Panc1 (cell line): ENCODE measurements around the gene LGR4. TPM values are rescaled to one million over a fixed set of nuclear protein-coding genes. Genes with fewer than 3 reads are reported as not detected.

Experiments
- ATAC-seq: fragments of 200-7000 bp; cut with Tn5 transposase; 2 replicates; pipeline ENCODE4 v1.9.1; 2020; ENCODE audit warnings: mild to moderate bottlenecking, moderate library complexity
- BruUV-seq: library from RNA; stranded (reverse); fragments of 400-500 nt; replicated peaks from 2 replicates; lab custom pipeline; 2021; lab: Mats Ljungman, UMichigan
- CTCF ChIA-PET: fragments of 300-600 bp; sonication (Branson Sonifier 250); formaldehyde crosslinking; loops from one replicate; lab custom pipeline; 2022; ENCODE audit warnings: antibody characterized with exemption; lab: Charles Lee
- POLR2A ChIA-PET: fragments of 300-600 bp; sonication (Branson Sonifier 250); formaldehyde crosslinking; loops from one replicate; lab custom pipeline; 2022; ENCODE audit warnings: antibody characterized with exemption; lab: Charles Lee
- DNase-seq: peaks from one replicate; pipeline ENCODE4 v3.0.0-alpha.2; 2010; ENCODE audit warnings: low read depth, low spot score
- H3K27ac ChIP-seq: 2 replicates; pipeline ENCODE4 v1.5.1; 2011; ENCODE audit warnings: mild to moderate bottlenecking, low read length, inconsistent platforms
- H3K27me3 ChIP-seq: fragments of 200-500 bp; sonication (Bioruptor generic); 2 replicates; pipeline ENCODE4 v1.6.0; 2014; ENCODE audit warnings: low read length, inconsistent platforms; ENCODE audit not compliant: control insufficient read depth, insufficient read depth
- H3K36me3 ChIP-seq: fragments of 200-500 bp; sonication (Bioruptor generic); 2 replicates; pipeline ENCODE4 v1.5.1; 2014; ENCODE audit warnings: inconsistent platforms, mild to moderate bottlenecking, low read length, moderate library complexity; ENCODE audit not compliant: control insufficient read depth, insufficient read depth
- H3K4me1 ChIP-seq: 2 replicates; pipeline ENCODE4 v1.5.1; 2011; ENCODE audit warnings: inconsistent platforms, mild to moderate bottlenecking, low read length, moderate library complexity; ENCODE audit not compliant: control insufficient read depth, insufficient read depth
- H3K4me3 ChIP-seq, 2 experiments: 2 replicates each; pipeline ENCODE4 v1.5.1; 2011 to 2012; ENCODE audit warnings: low read depth in 2 of 2, low read length in 2 of 2, mild to moderate bottlenecking in 2 of 2, inconsistent platforms in 1 of 2, moderate library complexity in 1 of 2
- H3K9me3 ChIP-seq: fragments of 200-500 bp; sonication (Bioruptor generic); 2 replicates; pipeline ENCODE4 v1.5.1; 2014; ENCODE audit warnings: low read depth, mild to moderate bottlenecking, inconsistent platforms, low read length, moderate library complexity; ENCODE audit not compliant: control insufficient read depth, insufficient read depth
- POLR2AphosphoS5 ChIP-seq: IDR thresholded peaks from 2 replicates; pipeline ENCODE4 v1.6.1; 2012; ENCODE audit warnings: mild to moderate bottlenecking, low read depth, low read length, moderate library complexity
- SIN3A ChIP-seq: IDR thresholded peaks from 2 replicates; pipeline ENCODE4 v1.6.1; 2012; ENCODE audit warnings: low read depth, mild to moderate bottlenecking, low read length, moderate library complexity, borderline replicate concordance; ENCODE audit not compliant: insufficient read depth
- TCF7L2 ChIP-seq: IDR thresholded peaks from 2 replicates; pipeline ENCODE4 v1.6.1; 2011; ENCODE audit warnings: mild to moderate bottlenecking, low read depth, low read length, inconsistent platforms
- in situ Hi-C: cut with HindIII; loops from 2 replicates; pipeline ENCODE4 v1.10.0; 2016; ENCODE audit warnings: low sequenced_read_pairs, low pct_unique_long_range_greater_than_20kb
- intact Hi-C: fragments of 100-400 bp; cut with micrococcal nuclease; formaldehyde crosslinking; loops from one replicate; pipeline ENCODE4 v1.10.0; 2022; ENCODE audit not compliant: unreplicated experiment
- total RNA-seq: library from RNA; stranded (reverse); gene quantifications from one replicate; pipeline ENCODE4 v1.2.1, GENCODE V29; 2021; ENCODE audit not compliant: unreplicated experiment
- TF ChIP-seq, protein P1 (sequence below): fragments of 450-650 bp; IDR thresholded peaks from 2 replicates; pipeline ENCODE4 v1.5.1; 2017; ENCODE audit warnings: mild to moderate bottlenecking
- TF ChIP-seq, protein P2 (sequence below), 2 experiments: IDR thresholded peaks; 2 replicates each; pipeline ENCODE4 v1.6.1; 2011 to 2012; ENCODE audit warnings: low read depth in 2 of 2, control low read depth in 1 of 2, low read length in 1 of 2, mild to moderate bottlenecking in 1 of 2, moderate library complexity in 1 of 2; ENCODE audit not compliant: insufficient read depth in 1 of 2

Gene LGR4
- total RNA-seq, 1 experiment from 2014 or later, result 61.8 TPM

DNA sequence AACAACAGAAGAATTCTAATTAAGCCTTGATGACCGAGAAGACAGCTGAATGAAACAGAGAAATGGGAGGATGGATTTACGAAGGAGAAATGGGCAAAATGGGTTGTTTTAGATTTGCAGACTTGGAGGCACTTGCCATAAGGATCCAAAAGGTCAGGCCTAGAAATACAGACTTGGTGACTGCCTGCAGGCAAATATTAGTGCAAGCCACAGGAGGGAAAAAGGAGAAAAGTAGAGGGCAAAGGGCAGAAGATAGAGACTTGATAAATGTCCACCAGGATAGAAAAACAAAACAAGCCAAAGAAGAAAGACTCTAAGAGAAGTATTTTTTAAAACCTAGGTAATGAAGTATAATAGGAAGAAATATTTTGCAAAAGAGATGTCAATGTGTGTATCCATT is 122.7 kb downstream of the LGR4 start:
- BruUV-seq, result no TSS peak
- Histone ChIP-seq H3K4me1 (peaks cover 11% of the 10 kb centered on the region), H3K4me3 (no peak overlapping the region), H3K27me3 (no peaks in the 10 kb centered on the region), H3K27ac (peak overlapping the region; percentile 55; the same call in 1 of the 2 replicates), H3K36me3 (peaks cover 6% of the 10 kb centered on the region; the same call in 1 of the 2 replicates), H3K9me3 (no peaks in the 10 kb centered on the region)
- TF ChIP-seq SIN3A, result no peak
- TF ChIP-seq, protein P1, sequence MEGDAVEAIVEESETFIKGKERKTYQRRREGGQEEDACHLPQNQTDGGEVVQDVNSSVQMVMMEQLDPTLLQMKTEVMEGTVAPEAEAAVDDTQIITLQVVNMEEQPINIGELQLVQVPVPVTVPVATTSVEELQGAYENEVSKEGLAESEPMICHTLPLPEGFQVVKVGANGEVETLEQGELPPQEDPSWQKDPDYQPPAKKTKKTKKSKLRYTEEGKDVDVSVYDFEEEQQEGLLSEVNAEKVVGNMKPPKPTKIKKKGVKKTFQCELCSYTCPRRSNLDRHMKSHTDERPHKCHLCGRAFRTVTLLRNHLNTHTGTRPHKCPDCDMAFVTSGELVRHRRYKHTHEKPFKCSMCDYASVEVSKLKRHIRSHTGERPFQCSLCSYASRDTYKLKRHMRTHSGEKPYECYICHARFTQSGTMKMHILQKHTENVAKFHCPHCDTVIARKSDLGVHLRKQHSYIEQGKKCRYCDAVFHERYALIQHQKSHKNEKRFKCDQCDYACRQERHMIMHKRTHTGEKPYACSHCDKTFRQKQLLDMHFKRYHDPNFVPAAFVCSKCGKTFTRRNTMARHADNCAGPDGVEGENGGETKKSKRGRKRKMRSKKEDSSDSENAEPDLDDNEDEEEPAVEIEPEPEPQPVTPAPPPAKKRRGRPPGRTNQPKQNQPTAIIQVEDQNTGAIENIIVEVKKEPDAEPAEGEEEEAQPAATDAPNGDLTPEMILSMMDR, result no peak
- TF ChIP-seq, protein P2, sequence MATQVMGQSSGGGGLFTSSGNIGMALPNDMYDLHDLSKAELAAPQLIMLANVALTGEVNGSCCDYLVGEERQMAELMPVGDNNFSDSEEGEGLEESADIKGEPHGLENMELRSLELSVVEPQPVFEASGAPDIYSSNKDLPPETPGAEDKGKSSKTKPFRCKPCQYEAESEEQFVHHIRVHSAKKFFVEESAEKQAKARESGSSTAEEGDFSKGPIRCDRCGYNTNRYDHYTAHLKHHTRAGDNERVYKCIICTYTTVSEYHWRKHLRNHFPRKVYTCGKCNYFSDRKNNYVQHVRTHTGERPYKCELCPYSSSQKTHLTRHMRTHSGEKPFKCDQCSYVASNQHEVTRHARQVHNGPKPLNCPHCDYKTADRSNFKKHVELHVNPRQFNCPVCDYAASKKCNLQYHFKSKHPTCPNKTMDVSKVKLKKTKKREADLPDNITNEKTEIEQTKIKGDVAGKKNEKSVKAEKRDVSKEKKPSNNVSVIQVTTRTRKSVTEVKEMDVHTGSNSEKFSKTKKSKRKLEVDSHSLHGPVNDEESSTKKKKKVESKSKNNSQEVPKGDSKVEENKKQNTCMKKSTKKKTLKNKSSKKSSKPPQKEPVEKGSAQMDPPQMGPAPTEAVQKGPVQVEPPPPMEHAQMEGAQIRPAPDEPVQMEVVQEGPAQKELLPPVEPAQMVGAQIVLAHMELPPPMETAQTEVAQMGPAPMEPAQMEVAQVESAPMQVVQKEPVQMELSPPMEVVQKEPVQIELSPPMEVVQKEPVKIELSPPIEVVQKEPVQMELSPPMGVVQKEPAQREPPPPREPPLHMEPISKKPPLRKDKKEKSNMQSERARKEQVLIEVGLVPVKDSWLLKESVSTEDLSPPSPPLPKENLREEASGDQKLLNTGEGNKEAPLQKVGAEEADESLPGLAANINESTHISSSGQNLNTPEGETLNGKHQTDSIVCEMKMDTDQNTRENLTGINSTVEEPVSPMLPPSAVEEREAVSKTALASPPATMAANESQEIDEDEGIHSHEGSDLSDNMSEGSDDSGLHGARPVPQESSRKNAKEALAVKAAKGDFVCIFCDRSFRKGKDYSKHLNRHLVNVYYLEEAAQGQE (IDR thresholded peaks at IDR 0.05; ENCODE audit: insufficient read depth in 1 of 2, low read depth in 2 of 2, low read length in 1 of 2), result no peak
- TF ChIP-seq POLR2AphosphoS5, result no peak
- no peak for TF ChIP-seq TCF7L2
- POLR2A ChIA-PET, result no interaction called here
- intact Hi-C loops (no loop called here), in situ Hi-C loops (no loop called here)
- no peak for ATAC-seq
- no peak for DNase-seq
- CTCF ChIA-PET, result no interaction called here

DNA sequence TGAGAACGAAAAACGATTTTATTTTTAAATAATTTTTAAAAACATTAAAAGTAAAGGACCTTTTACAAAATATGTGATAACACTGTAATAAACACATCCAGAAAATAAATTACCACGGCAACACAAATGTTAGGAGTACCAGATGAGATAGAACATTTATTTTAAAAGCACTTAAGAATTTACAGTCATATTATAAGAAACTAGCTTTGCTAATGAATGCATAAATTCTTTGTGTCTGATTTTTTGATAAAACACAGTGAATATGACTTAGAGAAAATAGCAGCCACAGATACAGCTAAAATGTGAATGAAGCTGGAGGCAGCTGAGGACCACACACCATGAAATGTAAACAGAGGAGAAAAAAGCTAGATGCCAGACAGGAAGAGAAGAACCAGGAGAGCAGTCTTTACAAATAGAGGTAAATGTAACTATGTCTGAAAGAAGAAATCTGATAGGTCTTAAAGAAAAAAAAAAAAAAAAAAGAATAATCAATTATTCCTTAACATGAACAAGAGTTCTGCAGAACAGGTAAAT is 124.2 kb downstream of the LGR4 start:
- H3K4me3 ChIP-seq, result no peak overlapping the region
- H3K9me3 ChIP-seq, result no peaks in the 10 kb centered on the region

More for the DNA sequence above, 124.2 kb downstream of the LGR4 start:
- H3K27ac ChIP-seq, result peak overlapping the region; percentile 66; the same call in 1 of the 2 replicates
- peaks cover 11% of the 10 kb centered on the region for H3K4me1 ChIP-seq
- in situ Hi-C loops, result no loop called here
- no peaks in the 10 kb centered on the region for H3K27me3 ChIP-seq
- H3K36me3 ChIP-seq, result peaks cover 4% of the 10 kb centered on the region; the same call in 1 of the 2 replicates
- TF ChIP-seq, protein P2 (IDR thresholded peaks at IDR 0.05; ENCODE audit: insufficient read depth in 1 of 2, low read depth in 2 of 2, low read length in 1 of 2), result no peak
- TF ChIP-seq TCF7L2, result no peak
- TF ChIP-seq, protein P1, result no peak
- no peak for TF ChIP-seq SIN3A
- TF ChIP-seq POLR2AphosphoS5, result no peak
- CTCF ChIA-PET, result no interaction called here
- intact Hi-C loops, result no loop called here
- BruUV-seq, result no TSS peak
- POLR2A ChIA-PET, result no interaction called here
- no peak for DNase-seq
- ATAC-seq, result no peak
